BJ (cell line): ENCODE results near the gene SUGCT. TPM values are rescaled to one million over a fixed set of nuclear protein-coding genes. Genes with fewer than 3 reads are reported as not detected.

ENCODE experiments used
- CTCF ChIA-PET: fragments of 350-600 bp; formaldehyde crosslinking; extraction: SDS; loops from one replicate; lab custom pipeline; 2021; ENCODE audit warnings: antibody characterized with exemption, inconsistent platforms; lab: Yijun Ruan, JAX
- POLR2A ChIA-PET: fragments of 300-600 bp; sonication (Branson Sonifier 250); formaldehyde crosslinking; extraction: SDS; loops from one replicate; lab custom pipeline; 2021; ENCODE audit warnings: antibody characterized with exemption; lab: Charles Lee
- DNase-seq: peaks from one replicate; pipeline ENCODE4 v3.0.0-alpha.2; 2011; ENCODE audit warnings: low read depth
- H3K27me3 ChIP-seq: 2 replicates; pipeline ENCODE4 v1.6.0; 2011; ENCODE audit warnings: low read length; ENCODE audit not compliant: control insufficient read depth, insufficient read depth
- H3K36me3 ChIP-seq: 2 replicates; pipeline ENCODE4 v1.5.1; 2011; ENCODE audit warnings: low read length; ENCODE audit not compliant: control insufficient read depth, insufficient read depth
- H3K4me3 ChIP-seq: 2 replicates; pipeline ENCODE4 v1.5.1; 2011; ENCODE audit warnings: low read depth, mild to moderate bottlenecking, control low read depth, low read length
- polyA plus RNA-seq: library from polyadenylated mRNA; depleted of rRNA; stranded (reverse); fragments of >200 nt; gene quantifications from 2 replicates; pipeline ENCODE4 v1.2.3, GENCODE V29; 2011
- TF ChIP-seq, protein P1 (sequence below): IDR thresholded peaks from 2 replicates; pipeline ENCODE4 v1.5.1; 2011; ENCODE audit warnings: low read depth, mild to moderate bottlenecking, control low read depth, inconsistent platforms, low read length, moderate library complexity; ENCODE audit not compliant: insufficient read depth

Gene SUGCT
- polyA plus RNA-seq, 1 experiment: 10.6 TPM

DNA sequence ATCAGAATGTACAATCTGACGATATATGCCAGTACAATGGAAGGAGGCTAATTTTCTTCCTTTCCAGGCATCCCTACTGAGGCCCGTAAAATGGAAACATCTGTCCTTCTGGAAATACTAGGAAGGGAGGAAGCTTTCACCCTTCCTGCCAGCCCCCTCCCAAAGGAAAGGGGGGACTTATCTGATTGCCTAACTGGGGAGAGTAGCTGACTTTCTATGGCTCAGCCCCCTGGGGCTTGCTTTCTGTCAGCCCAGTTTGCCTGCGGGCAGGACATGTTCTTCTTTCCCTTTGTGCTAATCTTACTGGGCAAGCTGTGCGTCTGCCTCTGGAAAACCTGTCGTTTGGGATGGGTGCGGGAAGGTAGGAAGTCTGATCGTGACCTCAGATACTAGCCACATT is 508.9 kb downstream of the SUGCT start:
- POLR2A ChIA-PET: no interaction called here
- no peak overlapping the region for H3K4me3 ChIP-seq

DNA sequence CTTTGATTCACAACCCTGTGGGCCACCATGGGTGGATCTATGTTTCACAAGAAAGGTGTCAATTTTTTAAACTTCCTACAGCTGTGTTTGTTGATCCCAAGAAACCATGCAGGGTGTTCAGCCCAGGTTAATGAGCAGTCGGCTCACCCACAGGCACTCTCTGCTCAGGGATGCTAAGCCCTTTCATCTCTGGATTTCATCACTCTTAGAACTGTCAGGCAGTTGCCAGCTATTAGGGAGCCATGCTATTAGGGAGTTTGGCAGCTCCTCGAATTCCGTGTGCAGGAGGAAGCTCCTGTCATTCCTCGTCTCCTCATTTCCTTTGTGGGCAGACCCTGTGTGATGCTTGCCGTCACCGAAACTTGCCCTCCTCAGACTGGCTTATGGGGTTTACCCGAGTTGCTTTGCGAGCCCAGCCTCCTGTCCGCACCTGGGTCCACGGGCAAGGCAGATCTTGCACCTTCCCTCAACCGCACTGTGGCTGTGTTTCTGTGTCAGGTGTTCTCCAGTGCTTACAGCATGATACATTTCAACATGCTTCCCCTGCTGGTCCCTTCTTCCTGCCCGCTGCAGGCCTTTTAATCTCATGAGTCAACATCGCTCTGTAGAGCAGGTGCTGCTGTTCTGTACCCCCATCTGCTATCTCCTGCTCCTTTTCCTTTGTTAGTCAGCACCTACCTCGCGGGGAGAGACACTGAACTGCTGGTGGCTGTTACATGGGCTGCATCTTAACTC is 509.8 kb downstream of the SUGCT start:
- H3K27me3 ChIP-seq: no peaks in the 10 kb centered on the region
- no peak for DNase-seq
- no peaks in the 10 kb centered on the region; the same call in 1 of the 2 replicates for H3K36me3 ChIP-seq
- no peak overlapping the region for H3K4me3 ChIP-seq
- ChIA-PET CTCF (no interaction called here), POLR2A (no interaction called here)
- TF ChIP-seq, protein P1, sequence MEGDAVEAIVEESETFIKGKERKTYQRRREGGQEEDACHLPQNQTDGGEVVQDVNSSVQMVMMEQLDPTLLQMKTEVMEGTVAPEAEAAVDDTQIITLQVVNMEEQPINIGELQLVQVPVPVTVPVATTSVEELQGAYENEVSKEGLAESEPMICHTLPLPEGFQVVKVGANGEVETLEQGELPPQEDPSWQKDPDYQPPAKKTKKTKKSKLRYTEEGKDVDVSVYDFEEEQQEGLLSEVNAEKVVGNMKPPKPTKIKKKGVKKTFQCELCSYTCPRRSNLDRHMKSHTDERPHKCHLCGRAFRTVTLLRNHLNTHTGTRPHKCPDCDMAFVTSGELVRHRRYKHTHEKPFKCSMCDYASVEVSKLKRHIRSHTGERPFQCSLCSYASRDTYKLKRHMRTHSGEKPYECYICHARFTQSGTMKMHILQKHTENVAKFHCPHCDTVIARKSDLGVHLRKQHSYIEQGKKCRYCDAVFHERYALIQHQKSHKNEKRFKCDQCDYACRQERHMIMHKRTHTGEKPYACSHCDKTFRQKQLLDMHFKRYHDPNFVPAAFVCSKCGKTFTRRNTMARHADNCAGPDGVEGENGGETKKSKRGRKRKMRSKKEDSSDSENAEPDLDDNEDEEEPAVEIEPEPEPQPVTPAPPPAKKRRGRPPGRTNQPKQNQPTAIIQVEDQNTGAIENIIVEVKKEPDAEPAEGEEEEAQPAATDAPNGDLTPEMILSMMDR: no peak

More for the DNA sequence above, 508.9 kb downstream of the SUGCT start:
- DNase-seq: no peak
- CTCF ChIA-PET: interaction anchor here (0.8 to 1.7 kb wide), 2 partner anchors 9 to 57 kb away, joined by 3 read pairs; no protein-coding TSS in a partner anchor
- Histone ChIP-seq H3K36me3 (no peaks in the 10 kb centered on the region; the same call in 1 of the 2 replicates), H3K27me3 (no peaks in the 10 kb centered on the region)
- TF ChIP-seq, protein P1: no peak

DNA sequence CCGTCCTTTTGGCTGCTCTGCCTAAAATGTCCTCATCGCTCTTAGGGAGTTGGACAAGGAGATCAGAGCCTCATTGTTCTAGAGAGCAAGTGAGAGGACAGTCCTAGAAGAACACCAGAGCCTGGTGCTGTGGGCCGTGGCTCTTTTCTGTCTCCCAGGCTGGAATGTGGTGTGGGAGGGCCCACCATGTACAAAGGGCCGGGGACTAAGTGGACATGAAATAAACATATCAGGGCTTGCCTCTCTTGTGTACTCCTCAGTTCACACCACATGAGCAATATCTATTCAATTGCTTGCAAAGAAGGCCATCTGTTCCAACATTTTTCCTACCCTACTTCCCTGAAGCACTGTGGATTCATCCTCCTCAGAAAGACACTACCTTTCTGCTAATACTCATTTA is 510.4 kb downstream of the SUGCT start:
- POLR2A ChIA-PET: no interaction called here
- TF ChIP-seq, protein P1: no peak
- Histone ChIP-seq H3K36me3 (no peaks in the 10 kb centered on the region; the same call in 1 of the 2 replicates), H3K4me3 (no peak overlapping the region), H3K27me3 (no peaks in the 10 kb centered on the region)
- CTCF ChIA-PET: no interaction called here
- no peak for DNase-seq

DNA sequence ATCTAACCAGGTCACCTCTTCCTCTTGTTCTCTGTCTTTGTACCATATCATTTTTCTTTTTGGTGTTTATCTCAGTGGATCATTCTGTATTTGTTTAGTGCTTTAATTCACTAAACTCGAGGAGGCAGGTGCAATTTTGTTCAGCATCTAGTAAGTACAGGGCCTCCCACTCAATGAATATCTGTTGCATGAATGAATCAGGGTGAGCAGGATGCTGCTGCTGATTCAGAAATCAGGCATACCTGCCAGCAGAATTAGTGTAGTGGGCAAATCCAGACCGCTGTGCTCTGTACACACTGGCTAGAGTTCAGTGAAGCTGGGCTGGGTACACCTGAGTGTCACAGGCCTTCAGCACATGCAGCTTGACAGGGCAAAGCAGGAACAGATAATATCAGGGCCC is 511.9 kb downstream of the SUGCT start:
- Histone ChIP-seq H3K4me3 (no peak overlapping the region), H3K27me3 (no peaks in the 10 kb centered on the region), H3K36me3 (no peaks in the 10 kb centered on the region; the same call in 1 of the 2 replicates)
- TF ChIP-seq, protein P1: no peak
- POLR2A ChIA-PET: no interaction called here
- DNase-seq: no peak
- CTCF ChIA-PET: no interaction called here

DNA sequence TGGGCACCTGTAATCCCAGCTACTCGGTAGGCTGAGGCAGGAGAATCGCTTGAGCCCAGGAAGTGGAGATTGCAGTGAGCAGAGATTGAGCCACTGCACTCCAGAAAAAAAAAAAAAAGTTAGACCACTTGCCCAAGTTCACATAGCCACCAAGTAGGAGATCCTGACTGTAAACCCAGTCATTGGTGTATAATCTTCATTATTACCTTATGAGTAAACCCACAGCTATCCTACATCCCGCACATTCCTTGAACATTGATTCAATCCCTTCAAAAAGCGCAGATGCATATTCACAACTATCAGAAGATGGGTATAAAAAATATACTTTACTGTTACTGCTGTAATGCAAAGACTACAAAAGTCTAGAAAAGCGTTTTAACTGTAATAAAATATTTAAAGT is 512.9 kb downstream of the SUGCT start:
- ChIA-PET CTCF (no interaction called here), POLR2A (no interaction called here)
- no peaks in the 10 kb centered on the region for H3K27me3 ChIP-seq
- DNase-seq: no peak
- H3K4me3 ChIP-seq: no peak overlapping the region
- H3K36me3 ChIP-seq: no peaks in the 10 kb centered on the region; the same call in 1 of the 2 replicates
- TF ChIP-seq, protein P1: no peak
